Gastrocnemius medialis (tissue), 4 donors: ENCODE measurements around the gene PSME3IP1. TPM values are rescaled to one million over a fixed set of nuclear protein-coding genes. Genes with fewer than 3 reads are reported as not detected.

Source experiments
- ATAC-seq, 2 donors: fragments of 150-250 bp; one replicate each; pipeline ENCODE4 v1.9.1; 2016
- DNase-seq, 2 donors: peaks; one replicate each; pipeline ENCODE4 v3.0.0-alpha.2; 2019
- H3K27ac ChIP-seq, 4 donors: fragments of 200-600 bp; sonication (generic); 1 replicate in 1 of 4; 2 replicates in 3 of 4; pipeline ENCODE4 v1.5.1; 2016 to 2018; ENCODE audit warnings: mild to moderate bottlenecking in 2 of 4, moderate library complexity in 1 of 4
- H3K27me3 ChIP-seq, 3 donors: fragments of 200-600 bp; sonication (generic) in 2 of 3; 1 replicate in 1 of 3; 2 replicates in 2 of 3; pipeline versions ENCODE4 v1.5.1 to v1.6.0; 2016 to 2019; ENCODE audit warnings: mild to moderate bottlenecking in 1 of 3, moderate library complexity in 1 of 3
- H3K36me3 ChIP-seq, 2 donors: fragments of 200-600 bp; sonication (generic) in 1 of 2; one replicate each; pipeline ENCODE4 v1.5.1; 2017 to 2018
- H3K4me1 ChIP-seq, 2 donors: fragments of 200-600 bp; sonication (generic) in 1 of 2; one replicate each; pipeline ENCODE4 v1.5.1; 2016 to 2017; ENCODE audit warnings: mild to moderate bottlenecking in 2 of 2
- H3K4me3 ChIP-seq, 4 donors: fragments of 200-600 bp; sonication (generic) in 3 of 4; 1 replicate in 1 of 4; 2 replicates in 3 of 4; pipeline ENCODE4 v1.5.1; 2016 to 2019; ENCODE audit warnings: mild to moderate bottlenecking in 2 of 4
- H3K9me3 ChIP-seq, 3 donors: fragments of 200-600 bp; sonication (generic) in 2 of 3; 1 replicate in 1 of 3; 2 replicates in 2 of 3; pipeline ENCODE4 v1.5.1; 2016 to 2019
- CTCF ChIP-seq, 5 experiments: fragments of 450-650 bp in 3 of 5; fragments of 200-600 bp in 2 of 5; sonication (generic) in 2 of 5; IDR thresholded peaks in 4 of 5; conservative IDR thresholded peaks in 1 of 5; 1 replicate in 4 of 5; 2 replicates in 1 of 5; pipeline ENCODE4 v1.5.1; 2016 to 2019; ENCODE audit warnings: antibody characterized with exemption in 5 of 5, mild to moderate bottlenecking in 3 of 5, moderate library complexity in 3 of 5
- POLR2A ChIP-seq, 2 donors: fragments of 450-650 bp; IDR thresholded peaks; one replicate each; pipeline ENCODE4 v1.6.1; 2017; ENCODE audit warnings: antibody characterized with exemption in 2 of 2, mild to moderate bottlenecking in 2 of 2, moderate library complexity in 2 of 2
- in situ Hi-C, 4 donors: fragments of 200-750 bp; cut with MboI; loops; one replicate each; pipeline versions ENCODE4 v1.15.0 to v1.8.0; 2017; ENCODE audit warnings: low sequenced_read_pairs in 4 of 4
- intact Hi-C: fragments of 100-400 bp; cut with DNase I; formaldehyde crosslinking; loops from one replicate; pipeline ENCODE4 v1.15.1; 2023; ENCODE audit warnings: low total_unique reads
- total RNA-seq, 4 donors: library from RNA; depleted of rRNA; stranded (reverse); fragments of >200 nt; gene quantifications; one replicate each; pipeline versions ENCODE4 v1.1.0 to v1.2.3, GENCODE V29; 2016

Gene PSME3IP1
- total RNA-seq, 4 donors from 2014 or later, result 43.8 to 57.6 (median 53.4) TPM

GRCh38 chr16:57145046-57146021, 40.5 kb downstream of the PSME3IP1 start:
- intact Hi-C loops (no loop called here), in situ Hi-C loops (no loop called here)
- H3K36me3 ChIP-seq, result no peaks in the 10 kb centered on the region
- H3K4me3 ChIP-seq, result no peak overlapping the region
- no peaks in the 10 kb centered on the region for H3K9me3 ChIP-seq
- peaks cover 15 to 34% of the 10 kb centered on the region in 2 donors for H3K4me1 ChIP-seq
- ATAC-seq (no peak), DNase-seq (no peak)
- H3K27ac ChIP-seq, result peak overlapping the region in 3 of 4 donors; percentile 40 to 60 (median 46)
- H3K27me3 ChIP-seq, result no peaks in the 10 kb centered on the region
- TF ChIP-seq CTCF (IDR thresholded peaks at IDR 0.05 in 4 of 5, conservative IDR thresholded peaks at IDR 0.05 in 1 of 5) (no peak), POLR2A (IDR thresholded peaks at IDR 0.05) (no peak)

- DNase-seq (no peak), ATAC-seq (no peak)
- TF ChIP-seq POLR2A (IDR thresholded peaks at IDR 0.05) (no peak), CTCF (IDR thresholded peaks at IDR 0.05 in 4 of 5, conservative IDR thresholded peaks at IDR 0.05 in 1 of 5) (no peak)
- intact Hi-C loops (no loop called here), in situ Hi-C loops (no loop called here)
- H3K4me3 ChIP-seq, result no peak overlapping the region
- H3K4me1 ChIP-seq, result peaks cover 15 to 30% of the 10 kb centered on the region in 2 donors
- no peaks in the 10 kb centered on the region for H3K27me3 ChIP-seq
- no peaks in the 10 kb centered on the region for H3K9me3 ChIP-seq
- H3K27ac ChIP-seq, result peak overlapping the region in 2 of 4 donors; percentile 46 to 60
- no peaks in the 10 kb centered on the region for H3K36me3 ChIP-seq
Measured at GRCh38 chr16:57144027-57144426, 41.8 kb downstream of the PSME3IP1 start.

- Histone ChIP-seq H3K9me3 (no peaks in the 10 kb centered on the region), H3K27ac (peak overlapping the region in 1 of 4 donors; percentile 60), H3K27me3 (no peaks in the 10 kb centered on the region), H3K4me1 (peaks cover 12 to 24% of the 10 kb centered on the region in 2 donors), H3K4me3 (no peak overlapping the region), H3K36me3 (no peaks in the 10 kb centered on the region)
- TF ChIP-seq CTCF (IDR thresholded peaks at IDR 0.05 in 4 of 5, conservative IDR thresholded peaks at IDR 0.05 in 1 of 5) (no peak), POLR2A (IDR thresholded peaks at IDR 0.05) (no peak)
- in situ Hi-C loops, result no loop called here
- intact Hi-C loops, result no loop called here
- no peak for DNase-seq
- no peak for ATAC-seq
Measured at GRCh38 chr16:57143149-57143921, 42.5 kb downstream of the PSME3IP1 start.

- Histone ChIP-seq H3K4me1 (peaks cover under 1 to 11% of the 10 kb centered on the region in 2 donors), H3K27me3 (no peaks in the 10 kb centered on the region), H3K4me3 (no peak overlapping the region), H3K9me3 (no peaks in the 10 kb centered on the region), H3K36me3 (no peaks in the 10 kb centered on the region), H3K27ac (no peak overlapping the region)
- ATAC-seq (no peak), DNase-seq (no peak)
- TF ChIP-seq CTCF (IDR thresholded peaks at IDR 0.05 in 4 of 5, conservative IDR thresholded peaks at IDR 0.05 in 1 of 5) (no peak), POLR2A (IDR thresholded peaks at IDR 0.05) (no peak)
- intact Hi-C loops, result no loop called here
- in situ Hi-C loops, result no loop called here
Measured at GRCh38 chr16:57141822-57142631, 43.8 kb downstream of the PSME3IP1 start.
